B cell (primary cell): ENCODE measurements around the gene HTRA3. TPM values are rescaled to one million over a fixed set of nuclear protein-coding genes. Genes with fewer than 3 reads are reported as not detected.

Experiments
- ATAC-seq: fragments of 200-7000 bp; cut with Tn5 transposase; one replicate; pipeline ENCODE4 v1.10.0; 2021; ENCODE audit warnings: low read depth, mild to moderate bottlenecking, moderate number of reproducible peaks, moderate library complexity
- CTCF ChIA-PET: fragments of 350-600 bp; sonication (Branson Sonifier 250); formaldehyde crosslinking; loops from one replicate; lab custom pipeline; 2021; ENCODE audit warnings: antibody characterized with exemption, inconsistent platforms; lab: Charles Lee
- POLR2A ChIA-PET: fragments of 350-600 bp; sonication (Branson Sonifier 250); formaldehyde crosslinking; loops from one replicate; lab custom pipeline; 2021; ENCODE audit warnings: antibody characterized with exemption; lab: Charles Lee
- DNase-seq: peaks from one replicate; pipeline ENCODE4 v3.0.0; 2013
- H2AFZ ChIP-seq: 2 replicates; pipeline ENCODE4 v1.6.1; 2012; ENCODE audit warnings: mild to moderate bottlenecking, low read depth, low read length; ENCODE audit not compliant: insufficient read depth, poor library complexity, severe bottlenecking
- H3K27ac ChIP-seq, 2 donors: 1 replicate in 1 of 2; 2 replicates in 1 of 2; pipeline ENCODE4 v1.5.1; 2012 to 2013; ENCODE audit warnings: low read length in 2 of 2, mild to moderate bottlenecking in 2 of 2, moderate library complexity in 1 of 2
- H3K27me3 ChIP-seq, 4 experiments: fragments of 200-600 bp in 1 of 4; sonication (generic) in 1 of 4; replicated peaks in 1 of 4; 1 replicate in 2 of 4; 2 replicates in 2 of 4; pipeline versions ENCODE4 v1.6.1 to v1.7.0; 2013 to 2016; ENCODE audit warnings: low read length in 3 of 4, mild to moderate bottlenecking in 2 of 4, mixed read lengths in 1 of 4, moderate library complexity in 1 of 4; ENCODE audit not compliant: insufficient read depth in 4 of 4, control insufficient read depth in 3 of 4; ENCODE audit errors: control extremely low read depth in 1 of 4
- H3K36me3 ChIP-seq, 2 experiments: replicated peaks in 1 of 2; 1 replicate in 1 of 2; 2 replicates in 1 of 2; pipeline versions ENCODE4 v1.6.1 to v1.7.1; 2013; ENCODE audit warnings: low read length in 1 of 2; ENCODE audit not compliant: insufficient read depth in 2 of 2, control insufficient read depth in 1 of 2; ENCODE audit errors: control extremely low read depth in 1 of 2, extremely low read depth in 1 of 2
- H3K4me1 ChIP-seq, 2 donors: fragments of 200-600 bp in 1 of 2; sonication (generic) in 1 of 2; 1 replicate in 1 of 2; 2 replicates in 1 of 2; pipeline versions ENCODE4 v1.5.1 to v1.6.1; 2013 to 2017; ENCODE audit warnings: low read length in 2 of 2; ENCODE audit not compliant: control insufficient read depth in 2 of 2, insufficient read depth in 2 of 2
- H3K4me2 ChIP-seq: replicated peaks from 2 replicates; pipeline ENCODE3; 2012; ENCODE audit warnings: mild to moderate bottlenecking, low read depth, low read length; ENCODE audit not compliant: poor library complexity, severe bottlenecking
- H3K4me3 ChIP-seq, 5 experiments: fragments of 200-600 bp in 1 of 5; sonication (generic) in 1 of 5; 1 replicate in 3 of 5; 2 replicates in 2 of 5; pipeline versions ENCODE4 v1.5.1 to v1.7.0; 2011 to 2016; ENCODE audit warnings: low read length in 4 of 5, mild to moderate bottlenecking in 4 of 5, low read depth in 2 of 5, control low read depth in 1 of 5, moderate library complexity in 1 of 5; ENCODE audit not compliant: insufficient read depth in 1 of 5; ENCODE audit errors: control extremely low read depth in 1 of 5, extremely low read depth in 1 of 5
- H3K79me2 ChIP-seq: fragments of 200-600 bp; sonication (generic); one replicate; pipeline ENCODE4 v1.6.0; 2016; ENCODE audit warnings: low read length; ENCODE audit not compliant: control insufficient read depth, insufficient read depth
- H3K9ac ChIP-seq: fragments of 200-600 bp; sonication (generic); 2 replicates; pipeline ENCODE4 v1.6.1; 2017; ENCODE audit warnings: mild to moderate bottlenecking, low read length, moderate library complexity
- H3K9me3 ChIP-seq, 3 donors: one replicate each; pipeline versions ENCODE4 v1.6.1 to v1.7.1; 2013; ENCODE audit warnings: low read length in 2 of 3; ENCODE audit not compliant: control insufficient read depth in 2 of 3, insufficient read depth in 1 of 3; ENCODE audit errors: control extremely low read depth in 1 of 3
- H4K20me1 ChIP-seq: 2 replicates; pipeline ENCODE4 v1.6.0; 2012; ENCODE audit warnings: mild to moderate bottlenecking, low read length; ENCODE audit not compliant: insufficient read depth, control insufficient read depth, poor library complexity, severe bottlenecking
- H3K27ac Mint-ChIP-seq: one replicate; pipeline ENCODE4 v1.8.0; 2021; ENCODE audit warnings: mixed read lengths
- H3K27me3 Mint-ChIP-seq: one replicate; pipeline ENCODE4 v1.8.0; 2021; ENCODE audit warnings: mixed read lengths
- H3K4me1 Mint-ChIP-seq: one replicate; pipeline ENCODE4 v1.8.0; 2021; ENCODE audit warnings: mixed read lengths
- H3K4me3 Mint-ChIP-seq: one replicate; pipeline ENCODE4 v1.8.0; 2021; ENCODE audit warnings: mixed read lengths
- H3K9me3 Mint-ChIP-seq: one replicate; pipeline ENCODE4 v1.8.0; 2022; ENCODE audit warnings: mixed read lengths; ENCODE audit not compliant: insufficient read depth
- CTCF ChIP-seq: fragments of 200-600 bp; IDR thresholded peaks from one replicate; pipeline ENCODE4 v1.8.0; 2022; ENCODE audit warnings: antibody characterized with exemption, mild to moderate bottlenecking
- EZH2 ChIP-seq: IDR thresholded peaks from 2 replicates; pipeline ENCODE4 v1.6.1; 2012; ENCODE audit warnings: borderline replicate concordance, low read depth, mild to moderate bottlenecking, moderate library complexity, low read length; ENCODE audit not compliant: insufficient read depth, poor library complexity, severe bottlenecking
- WGBS: methylation state at CpG from one replicate; pipeline ENCODE4 v1.1.5; 2013; ENCODE audit warnings: missing lambda C conversion rate; ENCODE audit not compliant: insufficient coverage; 5-methylcytosine and 5-hydroxymethylcytosine counted together
- intact Hi-C: fragments of 100-400 bp; cut with micrococcal nuclease; formaldehyde crosslinking; loops from one replicate; pipeline ENCODE4 v1.10.0; 2022
- polyA plus RNA-seq: library from polyadenylated mRNA; depleted of rRNA; stranded (reverse); fragments of >200 nt; gene quantifications from 2 replicates; pipeline ENCODE4 v1.2.3, GENCODE V29; 2012
- total RNA-seq, 2 donors: library from RNA; stranded (reverse); fragments of 120-200 nt in 1 of 2; gene quantifications; 1 replicate in 1 of 2; 2 replicates in 1 of 2; pipeline versions ENCODE4 v1.2.3 to v1.2.4, GENCODE V29; 2013 to 2022

The HTRA3 gene
- total and polyA plus RNA-seq, 2 donors (not counting 1 experiment from before 2014, with no cell fraction given) = not detected

- Histone ChIP-seq H3K4me3 (no peak overlapping the region), H3K27me3 (no peaks in the 10 kb centered on the region), H3K4me1 (no peaks in the 10 kb centered on the region), H3K4me2 (no peak overlapping the region), H3K36me3 (no peaks in the 10 kb centered on the region), H2AFZ (no peak overlapping the region), H3K9me3 (peaks cover 0 to 5% (median 0%) of the 10 kb centered on the region in 3 donors), H3K9ac (no peak overlapping the region), H4K20me1 (no peaks in the 10 kb centered on the region), H3K27ac (no peak overlapping the region), H3K79me2 (no peaks in the 10 kb centered on the region)
- POLR2A ChIA-PET = no interaction called here
- CTCF ChIA-PET = no interaction called here
- intact Hi-C loops = no loop called here
- 77% methylated on average over 8 of the region's 8 CpGs for whole genome bisulfite sequencing
- Mint-ChIP-seq H3K9me3 (no peaks in the 10 kb centered on the region), H3K27me3 (no peaks in the 10 kb centered on the region), H3K4me1 (peaks cover 5% of the 10 kb centered on the region), H3K27ac (no peak overlapping the region), H3K4me3 (no peak overlapping the region)
- ATAC-seq (no peak), DNase-seq (no peak)
- no peak for TF ChIP-seq CTCF
- TF ChIP-seq EZH2 = no peak
These were observed 23.0 kb downstream of the HTRA3 start for GRCh38 chr4:8292478-8293107.

GRCh38 chr4:8293131-8293975 lies 23.8 kb downstream of the HTRA3 start:
- intact Hi-C loops = no loop called here
- H3K4me2 ChIP-seq = no peak overlapping the region
- TF ChIP-seq CTCF (no peak), EZH2 (no peak)
- peaks cover 5% of the 10 kb centered on the region for H3K4me1 Mint-ChIP-seq
- no peak overlapping the region for H3K4me3 ChIP-seq
- H3K27ac ChIP-seq = no peak overlapping the region
- H3K36me3 ChIP-seq = no peaks in the 10 kb centered on the region
- DNase-seq (no peak), ATAC-seq (no peak)
- peaks cover 0 to 5% (median 0%) of the 10 kb centered on the region in 3 donors for H3K9me3 ChIP-seq
- H3K79me2 ChIP-seq = no peaks in the 10 kb centered on the region
- no peak overlapping the region for H3K4me3 Mint-ChIP-seq
- peaks cover 3% of the 10 kb centered on the region for H3K27me3 Mint-ChIP-seq
- H4K20me1 ChIP-seq = no peaks in the 10 kb centered on the region
- CTCF ChIA-PET = no interaction called here
- POLR2A ChIA-PET = no interaction called here
- no peak overlapping the region for H3K27ac Mint-ChIP-seq
- no peaks in the 10 kb centered on the region for H3K4me1 ChIP-seq
- no peak overlapping the region for H3K9ac ChIP-seq
- H2AFZ ChIP-seq = no peak overlapping the region
- no peaks in the 10 kb centered on the region for H3K9me3 Mint-ChIP-seq
- WGBS = 81% methylated on average over 11 of the region's 11 CpGs
- no peaks in the 10 kb centered on the region for H3K27me3 ChIP-seq
